ENCODE results near the gene FAM184A. TPM values are rescaled to one million over a fixed set of nuclear protein-coding genes. Genes with fewer than 3 reads are reported as not detected.

The FAM184A gene
- polyA plus RNA-seq, 2 of the 4 experiments (the other 2 are of a cell fraction) = 0.06 TPM; not detected in 1

DNA sequence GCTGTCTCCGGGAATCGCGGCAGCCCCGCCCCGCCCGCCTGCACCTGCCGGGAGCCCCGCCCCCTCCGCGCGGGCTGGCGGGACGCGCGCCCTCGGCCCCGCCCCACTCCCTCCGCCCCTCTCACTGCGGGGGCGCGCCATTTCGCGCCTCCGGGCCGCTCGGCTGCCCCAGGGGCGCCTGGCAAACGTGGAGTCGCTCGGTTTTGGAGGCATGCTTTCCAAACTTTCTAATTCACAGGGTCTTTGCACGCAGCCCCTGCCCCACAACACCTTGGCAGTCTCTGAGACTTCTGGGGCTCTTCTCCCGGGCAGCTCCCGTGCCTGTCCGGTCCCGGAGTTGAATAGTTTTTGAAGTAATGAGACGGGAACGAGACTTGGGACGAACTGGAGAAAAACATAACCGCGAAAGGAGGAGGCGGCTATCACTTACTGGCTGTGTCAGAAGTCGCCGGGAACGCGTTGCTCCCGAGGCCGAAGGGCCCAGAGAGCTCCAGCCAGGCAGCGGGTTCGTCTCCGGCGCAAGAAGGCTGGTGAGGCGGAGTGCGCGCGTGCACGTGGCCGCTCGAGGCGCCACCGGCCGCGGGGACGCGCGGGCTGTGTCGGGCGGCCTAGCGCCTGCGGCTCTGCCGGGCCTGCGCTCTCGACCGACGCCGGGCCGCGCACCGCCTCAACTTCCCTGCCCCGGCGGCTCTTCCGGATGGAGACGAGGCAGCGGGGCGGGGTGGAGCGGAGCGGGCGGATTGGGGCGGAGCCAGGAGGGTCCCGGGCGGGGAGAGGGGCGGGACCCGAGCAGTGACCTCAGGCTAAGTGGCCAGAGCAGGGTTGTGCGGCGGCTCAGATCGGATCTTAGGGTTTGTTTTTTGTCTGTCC, 143.8 kb downstream of the FAM184A start, which contains the start of gene MCM9:
Gene MCM9 (minus strand): TSS at position 699 of the 870 bp plus-strand sequence. CDS start 3,436 bp downstream, outside the sequence.
- POLR2A ChIA-PET = interaction anchor here (0.5 kb wide), 1 partner anchor 57 kb away, joined by 4 read pairs; no protein-coding TSS in a partner anchor
- peak within 1 kb of the TSS; percentile 87 for H3K4me2 ChIP-seq
- DNase-seq (ENCODE audit: low read depth in 1 of 2, low spot score in 1 of 2) = peak; percentile 72 to 76
- 3% methylated on average over 24 of the region's 95 CpGs for WGBS (ENCODE audit: missing lambda C conversion rate)
- no peaks in the 10 kb centered on the region for H3K9me3 ChIP-seq
- CTCF ChIA-PET = interaction anchor here (0.6 kb wide), 1 partner anchor 29 kb away, joined by 3 read pairs; no protein-coding TSS in a partner anchor
- peaks cover 6% of the 10 kb centered on the region; the same call in 2 of the 3 replicates for H3K4me1 ChIP-seq
- TF ChIP-seq, protein P1, sequence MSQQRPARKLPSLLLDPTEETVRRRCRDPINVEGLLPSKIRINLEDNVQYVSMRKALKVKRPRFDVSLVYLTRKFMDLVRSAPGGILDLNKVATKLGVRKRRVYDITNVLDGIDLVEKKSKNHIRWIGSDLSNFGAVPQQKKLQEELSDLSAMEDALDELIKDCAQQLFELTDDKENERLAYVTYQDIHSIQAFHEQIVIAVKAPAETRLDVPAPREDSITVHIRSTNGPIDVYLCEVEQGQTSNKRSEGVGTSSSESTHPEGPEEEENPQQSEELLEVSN (IDR thresholded peaks at IDR 0.05; ENCODE audit: borderline replicate concordance, low read depth) = peak; percentile 46; the same call in 1 of the 2 replicates
- no peak for TF ChIP-seq RARB (CRISPR knock-in tag; IDR thresholded peaks at IDR 0.05)
- peak; percentile 45 for TF ChIP-seq POLR2A (IDR thresholded peaks at IDR 0.05; ENCODE audit: low read length)
- TF ChIP-seq, protein P2, sequence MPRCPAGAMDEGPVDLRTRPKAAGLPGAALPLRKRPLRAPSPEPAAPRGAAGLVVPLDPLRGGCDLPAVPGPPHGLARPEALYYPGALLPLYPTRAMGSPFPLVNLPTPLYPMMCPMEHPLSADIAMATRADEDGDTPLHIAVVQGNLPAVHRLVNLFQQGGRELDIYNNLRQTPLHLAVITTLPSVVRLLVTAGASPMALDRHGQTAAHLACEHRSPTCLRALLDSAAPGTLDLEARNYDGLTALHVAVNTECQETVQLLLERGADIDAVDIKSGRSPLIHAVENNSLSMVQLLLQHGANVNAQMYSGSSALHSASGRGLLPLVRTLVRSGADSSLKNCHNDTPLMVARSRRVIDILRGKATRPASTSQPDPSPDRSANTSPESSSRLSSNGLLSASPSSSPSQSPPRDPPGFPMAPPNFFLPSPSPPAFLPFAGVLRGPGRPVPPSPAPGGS (IDR thresholded peaks at IDR 0.05) = 0 out of 3 replicates have a peak, but pooled peaks have one; percentile 19
- TF ChIP-seq, protein P3, sequence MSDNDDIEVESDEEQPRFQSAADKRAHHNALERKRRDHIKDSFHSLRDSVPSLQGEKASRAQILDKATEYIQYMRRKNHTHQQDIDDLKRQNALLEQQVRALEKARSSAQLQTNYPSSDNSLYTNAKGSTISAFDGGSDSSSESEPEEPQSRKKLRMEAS (IDR thresholded peaks at IDR 0.05) = peak; percentile 61; the same call in 1 of the 2 replicates
- TF ChIP-seq, protein P4, sequence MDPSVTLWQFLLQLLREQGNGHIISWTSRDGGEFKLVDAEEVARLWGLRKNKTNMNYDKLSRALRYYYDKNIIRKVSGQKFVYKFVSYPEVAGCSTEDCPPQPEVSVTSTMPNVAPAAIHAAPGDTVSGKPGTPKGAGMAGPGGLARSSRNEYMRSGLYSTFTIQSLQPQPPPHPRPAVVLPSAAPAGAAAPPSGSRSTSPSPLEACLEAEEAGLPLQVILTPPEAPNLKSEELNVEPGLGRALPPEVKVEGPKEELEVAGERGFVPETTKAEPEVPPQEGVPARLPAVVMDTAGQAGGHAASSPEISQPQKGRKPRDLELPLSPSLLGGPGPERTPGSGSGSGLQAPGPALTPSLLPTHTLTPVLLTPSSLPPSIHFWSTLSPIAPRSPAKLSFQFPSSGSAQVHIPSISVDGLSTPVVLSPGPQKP (IDR thresholded peaks at IDR 0.05; ENCODE audit: low read depth, low read length) = no peak
- 0 out of 5 replicates have a peak, but pooled peaks of 1 of the 2 experiments have one; percentile 28 for TF ChIP-seq JUN (IDR thresholded peaks at IDR 0.05)
- TF ChIP-seq GATA3 (IDR thresholded peaks at IDR 0.05; ENCODE audit: borderline replicate concordance) = no peak
- no peak for TF ChIP-seq POLR2AphosphoS2 (conservative IDR thresholded peaks at IDR 0.05; ENCODE audit: low read length)
- TF ChIP-seq PHF8 (IDR thresholded peaks at IDR 0.05; ENCODE audit: borderline replicate concordance, low read depth) = peak; percentile 89
- TF ChIP-seq HOXA7 (CRISPR knock-in tag; IDR thresholded peaks at IDR 0.05) = no peak
- peak within 1 kb of the TSS; percentile 68 for H3K4me3 ChIP-seq
- FAIRE-seq = no peak
- peak within 1 kb of the TSS; percentile 84 to 94 for H3K27ac ChIP-seq
- peak; percentile 98 for ATAC-seq

DNA sequence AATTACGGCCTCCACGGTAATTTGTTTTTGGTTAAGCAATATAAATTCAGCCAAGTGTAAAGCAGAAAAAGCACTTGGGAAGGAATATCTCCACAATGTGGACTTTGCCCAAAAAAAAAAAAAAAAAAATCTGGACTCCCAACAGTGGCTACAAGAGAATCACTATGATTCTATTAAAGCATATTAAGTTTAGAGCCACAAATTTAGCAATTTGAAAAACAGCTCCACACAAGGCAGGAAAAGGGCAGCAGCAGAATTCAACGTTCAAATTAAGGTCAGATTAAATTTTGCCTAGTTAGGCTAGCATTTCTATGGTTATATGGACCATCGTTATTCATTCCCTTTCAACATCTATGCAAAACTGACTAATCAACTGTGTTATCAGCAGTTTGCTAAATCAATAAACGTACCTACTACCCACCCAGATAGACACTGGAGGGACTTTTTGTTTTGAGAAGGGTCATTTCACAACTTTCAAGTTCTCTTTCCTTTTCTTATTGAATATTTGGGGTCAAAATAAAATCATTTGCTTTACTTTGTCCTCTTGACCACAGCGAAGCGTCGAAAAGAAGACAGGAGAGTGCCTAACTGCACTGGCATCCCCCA, 144.5 kb downstream of the FAM184A start:
- TF ChIP-seq RARB (CRISPR knock-in tag; IDR thresholded peaks at IDR 0.05) = no peak
- ChIA-PET CTCF (interaction anchor here (0.6 to 0.7 kb wide), 2 partner anchors 29 to 41 kb away, joined by 3 read pairs; no protein-coding TSS in a partner anchor), POLR2A (interaction anchor here (0.5 kb wide), 1 partner anchor 58 kb away, joined by 4 read pairs; no protein-coding TSS in a partner anchor)
- DNase-seq (ENCODE audit: low read depth in 1 of 2, low spot score in 1 of 2) (no peak), FAIRE-seq (no peak), ATAC-seq (no peak)
- Histone ChIP-seq H3K9me3 (no peaks in the 10 kb centered on the region), H3K4me3 (peak overlapping the region; percentile 68), H3K4me2 (peak overlapping the region; percentile 87), H3K4me1 (peaks cover 6% of the 10 kb centered on the region; the same call in 2 of the 3 replicates), H3K27ac (peak overlapping the region in 1 of 2 experiments; percentile 94; a peak in 1 of 6 replicates)
- WGBS (ENCODE audit: missing lambda C conversion rate) = 19% methylated on average over 8 of the region's 8 CpGs

DNA sequence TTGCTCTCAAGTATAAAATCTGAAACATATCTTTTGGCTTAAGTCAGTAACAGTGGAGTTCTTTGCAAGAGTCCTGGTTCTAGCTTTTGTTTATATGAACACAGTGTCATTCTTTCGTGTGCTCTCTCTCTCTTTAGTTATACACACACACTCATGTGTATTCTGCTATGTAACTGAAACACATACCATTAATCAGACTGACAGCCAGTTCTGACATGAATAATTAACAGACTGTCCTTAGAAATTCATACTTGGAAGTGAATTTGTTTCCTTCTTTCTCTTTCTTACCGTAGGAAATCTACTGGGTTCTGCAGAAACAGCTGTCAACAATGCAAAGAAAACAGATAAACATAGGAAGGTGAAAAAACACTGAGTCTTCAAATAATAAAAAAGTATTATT, 146.0 kb downstream of the FAM184A start:
- H3K9me3 ChIP-seq = no peaks in the 10 kb centered on the region
- H3K4me3 ChIP-seq = no peak overlapping the region
- no peak overlapping the region for H3K4me2 ChIP-seq
- no peak for TF ChIP-seq ESRRA (IDR thresholded peaks at IDR 0.05; ENCODE audit: borderline replicate concordance, low read length)
- TF ChIP-seq EP300 (IDR thresholded peaks at IDR 0.05) = no peak
- FAIRE-seq = no peak
- peaks cover 6% of the 10 kb centered on the region; the same call in 2 of the 3 replicates for H3K4me1 ChIP-seq
- ChIA-PET POLR2A (no interaction called here), CTCF (no interaction called here)
- no peak for ATAC-seq
- 65% methylated on average over 2 of the region's 2 CpGs for WGBS (ENCODE audit: missing lambda C conversion rate)
- no peak for DNase-seq (ENCODE audit: low read depth in 1 of 2, low spot score in 1 of 2)
- H3K27ac ChIP-seq = no peak overlapping the region

Measured in A549 (cell line).